ENCODE measurements around the gene EXO1.

- no peak for TF ChIP-seq SP1 (IDR thresholded peaks at IDR 0.05)
- TF ChIP-seq BHLHE40 (IDR thresholded peaks at IDR 0.05; ENCODE audit: borderline replicate concordance), result no peak
- TF ChIP-seq FOXM1 (IDR thresholded peaks at IDR 0.05; ENCODE audit: borderline replicate concordance), result no peak
- TF ChIP-seq NFRKB (IDR thresholded peaks at IDR 0.05), result no peak
- TF ChIP-seq, protein P1, sequence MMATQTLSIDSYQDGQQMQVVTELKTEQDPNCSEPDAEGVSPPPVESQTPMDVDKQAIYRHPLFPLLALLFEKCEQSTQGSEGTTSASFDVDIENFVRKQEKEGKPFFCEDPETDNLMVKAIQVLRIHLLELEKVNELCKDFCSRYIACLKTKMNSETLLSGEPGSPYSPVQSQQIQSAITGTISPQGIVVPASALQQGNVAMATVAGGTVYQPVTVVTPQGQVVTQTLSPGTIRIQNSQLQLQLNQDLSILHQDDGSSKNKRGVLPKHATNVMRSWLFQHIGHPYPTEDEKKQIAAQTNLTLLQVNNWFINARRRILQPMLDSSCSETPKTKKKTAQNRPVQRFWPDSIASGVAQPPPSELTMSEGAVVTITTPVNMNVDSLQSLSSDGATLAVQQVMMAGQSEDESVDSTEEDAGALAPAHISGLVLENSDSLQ (IDR thresholded peaks at IDR 0.05), result no peak
- no peak for TF ChIP-seq ARNT (IDR thresholded peaks at IDR 0.05)
- TF ChIP-seq ELF4 (IDR thresholded peaks at IDR 0.05), result no peak
- no peak for TF ChIP-seq SUZ12 (IDR thresholded peaks at IDR 0.05)
Measured at GRCh38 chr1:241837901-241838300, 10.1 kb upstream of the EXO1 start.
